ENCODE results near the gene TFIP11. TPM values are rescaled to one million over a fixed set of nuclear protein-coding genes. Genes with fewer than 3 reads are reported as not detected.

The TFIP11 gene
- total and polyA plus RNA-seq, 2 of the 8 experiments (the other 6 are each of a cell fraction or from before 2014, with no cell fraction given), result 18.1 to 28.3 TPM

DNA sequence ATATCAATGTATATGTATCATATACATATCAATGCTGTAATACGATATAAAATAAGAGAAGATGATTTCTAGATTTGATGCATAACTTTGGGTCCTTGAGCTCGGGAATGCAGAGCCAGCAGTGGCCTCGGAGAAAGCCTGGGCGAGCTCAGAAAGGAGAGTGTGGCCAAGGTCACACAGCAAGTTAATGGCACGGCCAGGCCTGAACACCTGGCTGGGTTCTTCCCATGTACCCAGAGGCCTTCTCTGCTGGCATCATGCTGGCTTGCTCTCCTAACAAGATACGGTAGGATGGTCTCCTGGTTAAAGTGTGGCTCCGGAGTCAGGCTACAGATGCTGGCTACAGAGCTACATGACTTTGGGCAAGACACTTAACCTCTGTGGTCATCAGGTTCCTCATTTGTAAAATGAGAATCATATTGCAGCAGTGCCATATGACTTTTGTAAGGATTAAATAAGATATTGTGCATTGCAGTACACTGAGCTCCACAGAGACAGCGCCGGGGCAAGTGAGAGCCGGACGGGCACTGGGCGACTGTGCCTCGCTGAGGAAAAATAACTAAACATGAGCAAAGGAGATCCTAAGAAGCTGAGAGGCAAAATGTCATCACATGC, 47.8 kb upstream of the TFIP11 start:
- 92% methylated on average over 13 of the region's 13 CpGs; no CpG with 5 or more reads in 1 of the 2 experiments for WGBS, 2 experiments (ENCODE audit: extremely low coverage in 1 of 2, insufficient coverage in 1 of 2, insufficient read length in 1 of 2, insufficient replicate concordance in 2 of 2, low coverage in 1 of 2, low lambda C conversion rate in 2 of 2, missing lambda C conversion rate in 1 of 2)
- H2BK120ac ChIP-seq (replicated peaks; ENCODE audit: low read depth, low read length), result no peak overlapping the region
- no peak for TF ChIP-seq CBX8 (IDR thresholded peaks at IDR 0.05; ENCODE audit: borderline replicate concordance, low read depth, low read length)
- no peak for TF ChIP-seq SIN3A (conservative IDR thresholded peaks at IDR 0.05 in 1 of 2, IDR thresholded peaks at IDR 0.05 in 1 of 2; ENCODE audit: low read depth in 1 of 2, low read length in 2 of 2)
- no peak for TF ChIP-seq HDAC2 (IDR thresholded peaks at IDR 0.05; ENCODE audit: borderline replicate concordance in 1 of 2, low read depth in 2 of 2, low read length in 2 of 2)
- no peak for TF ChIP-seq CEBPB (IDR thresholded peaks at IDR 0.05; ENCODE audit: low read depth, low read length)
- TF ChIP-seq, protein P1, sequence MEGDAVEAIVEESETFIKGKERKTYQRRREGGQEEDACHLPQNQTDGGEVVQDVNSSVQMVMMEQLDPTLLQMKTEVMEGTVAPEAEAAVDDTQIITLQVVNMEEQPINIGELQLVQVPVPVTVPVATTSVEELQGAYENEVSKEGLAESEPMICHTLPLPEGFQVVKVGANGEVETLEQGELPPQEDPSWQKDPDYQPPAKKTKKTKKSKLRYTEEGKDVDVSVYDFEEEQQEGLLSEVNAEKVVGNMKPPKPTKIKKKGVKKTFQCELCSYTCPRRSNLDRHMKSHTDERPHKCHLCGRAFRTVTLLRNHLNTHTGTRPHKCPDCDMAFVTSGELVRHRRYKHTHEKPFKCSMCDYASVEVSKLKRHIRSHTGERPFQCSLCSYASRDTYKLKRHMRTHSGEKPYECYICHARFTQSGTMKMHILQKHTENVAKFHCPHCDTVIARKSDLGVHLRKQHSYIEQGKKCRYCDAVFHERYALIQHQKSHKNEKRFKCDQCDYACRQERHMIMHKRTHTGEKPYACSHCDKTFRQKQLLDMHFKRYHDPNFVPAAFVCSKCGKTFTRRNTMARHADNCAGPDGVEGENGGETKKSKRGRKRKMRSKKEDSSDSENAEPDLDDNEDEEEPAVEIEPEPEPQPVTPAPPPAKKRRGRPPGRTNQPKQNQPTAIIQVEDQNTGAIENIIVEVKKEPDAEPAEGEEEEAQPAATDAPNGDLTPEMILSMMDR (IDR thresholded peaks at IDR 0.05; ENCODE audit: control extremely low read depth in 1 of 3, insufficient read depth in 1 of 3, low read depth in 1 of 3, low read length in 3 of 3), result no peak
- no peak for TF ChIP-seq EGR1 (IDR thresholded peaks at IDR 0.05; ENCODE audit: borderline replicate concordance, low read depth, low read length)
- no peak for TF ChIP-seq RBBP5 (IDR thresholded peaks at IDR 0.05; ENCODE audit: borderline replicate concordance, low read depth, low read length)
- TF ChIP-seq ATF3 (IDR thresholded peaks at IDR 0.05; ENCODE audit: insufficient read depth, low read depth, low read length), result no peak

More for the DNA sequence above, 47.8 kb upstream of the TFIP11 start:
- Histone ChIP-seq H3K56ac (replicated peaks; ENCODE audit: insufficient read length, low read depth, low read length) (no peak overlapping the region), H2AK5ac (ENCODE audit: low read depth, low read length) (no peak overlapping the region), H3K9ac (replicated peaks in 1 of 4; ENCODE audit: extremely low read depth in 1 of 4, low read depth in 3 of 4, low read length in 3 of 4) (no peak overlapping the region), H2BK5ac (ENCODE audit: low read depth, low read length) (peak overlapping the region; percentile 55; the same call in 1 of the 2 replicates), H2BK12ac (ENCODE audit: low read depth, low read length) (no peak overlapping the region), H3K4me1 (replicated peaks in 1 of 4; ENCODE audit: control insufficient read depth in 3 of 4, insufficient read depth in 4 of 4, low read length in 3 of 4) (peaks cover 19 to 44% (median 27%) of the 10 kb centered on the region in 4 experiments), H4K5ac (ENCODE audit: insufficient read length, low read depth, low read length) (no peak overlapping the region), H4K8ac (ENCODE audit: extremely low read depth, insufficient read depth, low read length) (no peak overlapping the region), H3K79me1 (ENCODE audit: low read depth, low read length) (peaks cover 21% of the 10 kb centered on the region), H3K4me3 (ENCODE audit: extremely low read depth in 1 of 4, insufficient read depth in 2 of 4, low read depth in 3 of 4, low read length in 4 of 4) (no peak overlapping the region), H3K79me2 (ENCODE audit: control insufficient read depth in 1 of 2, insufficient read depth in 2 of 2, low read length in 2 of 2) (peaks cover 10 to 80% of the 10 kb centered on the region in 2 experiments; a peak in 3 of 4 replicates), H3K18ac (ENCODE audit: extremely low read depth, low read length) (no peak overlapping the region), H3K9me3 (ENCODE audit: insufficient read depth in 2 of 2, low read depth in 1 of 2, low read length in 1 of 2) (no peaks in the 10 kb centered on the region), H3K4ac (replicated peaks; ENCODE audit: insufficient read length, low read depth, low read length) (no peak overlapping the region), H3K27ac (ENCODE audit: low read depth, low read length) (no peak overlapping the region), H3K36me3 (ENCODE audit: control insufficient read depth in 2 of 4, insufficient read depth in 4 of 4, low read length in 3 of 4) (peaks cover 0 to 4% (median 0%) of the 10 kb centered on the region in 4 experiments; a peak in 1 of 8 replicates), H3K23me2 (ENCODE audit: low read depth, low read length) (no peaks in the 10 kb centered on the region), H3K23ac (ENCODE audit: insufficient read length) (no peak overlapping the region), H4K91ac (replicated peaks; ENCODE audit: insufficient read length, low read length) (no peak overlapping the region), H3K14ac (ENCODE audit: insufficient read length) (no peak overlapping the region), H2AFZ (ENCODE audit: low read length) (no peak overlapping the region), H2BK20ac (ENCODE audit: low read length) (no peak overlapping the region), H4K20me1 (replicated peaks in 1 of 2; ENCODE audit: control insufficient read depth in 1 of 2, insufficient read depth in 2 of 2, low read length in 2 of 2) (peaks cover 5 to 15% of the 10 kb centered on the region in 2 experiments), H3K4me2 (ENCODE audit: insufficient read depth in 1 of 2, low read depth in 2 of 2, low read length in 2 of 2) (no peak overlapping the region), H3K27me3 (replicated peaks in 1 of 4; ENCODE audit: control insufficient read depth in 3 of 4, extremely low read depth in 1 of 4, insufficient read depth in 3 of 4, low read length in 3 of 4) (no peaks in the 10 kb centered on the region), H2BK15ac (ENCODE audit: low read length) (0 out of 2 replicates have a peak overlapping the region, but pooled peaks have one; percentile 73)
- no peak for DNase-seq (ENCODE audit: low read depth in 1 of 2, low spot score in 2 of 2)
- CTCF ChIA-PET (ENCODE audit: partially characterized antibody), result interaction anchor here (0.6 to 1.0 kb wide), 2 partner anchors 25 to 107 kb away, joined by 3 read pairs; no protein-coding TSS in a partner anchor
- no peak for FAIRE-seq
- POLR2A ChIA-PET (ENCODE audit: partially characterized antibody), result interaction anchor here (1.2 to 2.7 kb wide), 8 partner anchors 10 to 112 kb away, joined by 3 to 8 read pairs (median 4); no protein-coding TSS in a partner anchor
